ENCODE data around the gene BOC. TPM values are rescaled to one million over a fixed set of nuclear protein-coding genes. Genes with fewer than 3 reads are reported as not detected.

The BOC gene
- total and polyA plus RNA-seq, 2 of the 8 experiments (the other 6 are each of a cell fraction or from before 2014, with no cell fraction given) = 6.9 to 9.3 TPM

DNA sequence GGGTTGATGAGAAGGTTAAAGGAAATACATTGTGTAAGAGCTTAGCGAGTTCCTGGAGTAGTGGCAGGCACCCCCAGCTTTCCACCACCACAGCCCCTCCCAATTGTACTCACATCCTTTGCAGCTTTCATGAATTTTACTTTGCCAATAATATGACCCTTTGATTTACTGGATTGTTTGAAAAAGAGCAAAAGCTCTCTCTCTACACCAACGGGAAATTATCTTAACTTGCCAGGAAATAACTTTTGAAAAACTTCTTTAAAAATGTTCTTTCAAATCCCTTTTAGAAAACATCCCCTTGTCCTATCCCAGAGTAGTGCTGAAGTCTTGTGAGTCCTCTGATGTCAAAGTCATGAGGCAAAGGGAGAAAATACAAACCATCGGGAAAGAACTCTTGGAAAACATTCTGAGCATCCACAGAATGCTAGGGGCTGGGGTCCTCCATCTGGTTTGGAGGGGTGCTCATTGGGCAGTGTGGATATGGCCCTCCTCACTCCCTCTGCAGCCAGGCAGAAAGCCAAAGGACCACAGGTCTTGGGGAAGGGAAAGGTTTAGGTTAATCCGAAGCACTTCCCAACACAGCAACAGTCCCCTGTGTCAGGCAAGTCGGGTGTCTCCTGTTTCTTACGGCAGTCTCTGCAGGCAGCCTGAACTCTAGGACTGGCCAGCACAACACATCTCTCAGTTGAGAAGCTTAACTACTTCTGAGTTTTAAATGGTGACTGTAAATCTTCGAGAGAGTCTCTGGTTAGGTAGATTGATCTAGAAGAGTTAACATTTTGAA lies 36.5 kb downstream of the BOC start:
- Histone ChIP-seq H2AFZ (ENCODE audit: low read length) (no peak overlapping the region), H3K9ac (replicated peaks in 1 of 4; ENCODE audit: extremely low read depth in 1 of 4, low read depth in 3 of 4, low read length in 3 of 4) (no peak overlapping the region), H3K4me1 (replicated peaks in 1 of 4; ENCODE audit: control insufficient read depth in 3 of 4, insufficient read depth in 4 of 4, low read length in 3 of 4) (peaks cover 0 to 18% (median 10%) of the 10 kb centered on the region in 4 experiments; a peak in 5 of 7 replicates), H3K4me2 (ENCODE audit: insufficient read depth in 1 of 2, low read depth in 2 of 2, low read length in 2 of 2) (no peak overlapping the region; a peak in 1 of 4 replicates), H3K4ac (replicated peaks; ENCODE audit: insufficient read length, low read depth, low read length) (no peak overlapping the region), H3K36me3 (ENCODE audit: control insufficient read depth in 2 of 4, insufficient read depth in 4 of 4, low read length in 3 of 4) (peaks cover 0 to 7% (median 2%) of the 10 kb centered on the region in 4 experiments; a peak in 2 of 8 replicates), H4K8ac (ENCODE audit: extremely low read depth, insufficient read depth, low read length) (no peak overlapping the region), H3K4me3 (ENCODE audit: extremely low read depth in 1 of 4, insufficient read depth in 2 of 4, low read depth in 3 of 4, low read length in 4 of 4) (no peak overlapping the region), H3K56ac (replicated peaks; ENCODE audit: insufficient read length, low read depth, low read length) (no peak overlapping the region), H2BK12ac (ENCODE audit: low read depth, low read length) (no peak overlapping the region), H3K9me3 (ENCODE audit: insufficient read depth in 2 of 2, low read depth in 1 of 2, low read length in 1 of 2) (no peaks in the 10 kb centered on the region), H2BK15ac (ENCODE audit: low read length) (no peak overlapping the region), H2BK5ac (ENCODE audit: low read depth, low read length) (no peak overlapping the region), H3K27me3 (replicated peaks in 1 of 4; ENCODE audit: control insufficient read depth in 3 of 4, extremely low read depth in 1 of 4, insufficient read depth in 3 of 4, low read length in 3 of 4) (no peaks in the 10 kb centered on the region), H4K5ac (ENCODE audit: insufficient read length, low read depth, low read length) (no peak overlapping the region), H2BK20ac (ENCODE audit: low read length) (no peak overlapping the region), H2BK120ac (replicated peaks; ENCODE audit: low read depth, low read length) (no peak overlapping the region), H3K79me1 (ENCODE audit: low read depth, low read length) (no peaks in the 10 kb centered on the region), H3K23ac (ENCODE audit: insufficient read length) (no peak overlapping the region), H3K23me2 (ENCODE audit: low read depth, low read length) (no peaks in the 10 kb centered on the region; the same call in 1 of the 2 replicates), H3K14ac (ENCODE audit: insufficient read length) (no peak overlapping the region), H3K18ac (ENCODE audit: extremely low read depth, low read length) (0 out of 2 replicates have a peak overlapping the region, but pooled peaks have one; percentile 56), H3K79me2 (ENCODE audit: control insufficient read depth in 1 of 2, insufficient read depth in 2 of 2, low read length in 2 of 2) (no peaks in the 10 kb centered on the region), H4K20me1 (replicated peaks in 1 of 2; ENCODE audit: control insufficient read depth in 1 of 2, insufficient read depth in 2 of 2, low read length in 2 of 2) (no peaks in the 10 kb centered on the region), H3K27ac (ENCODE audit: low read depth, low read length) (no peak overlapping the region), H2AK5ac (ENCODE audit: low read depth, low read length) (no peak overlapping the region), H4K91ac (replicated peaks; ENCODE audit: insufficient read length, low read length) (no peak overlapping the region)
- ChIA-PET POLR2A (ENCODE audit: partially characterized antibody) (interaction anchor here (1.1 kb wide), 1 partner anchor 11 kb away, joined by 4 read pairs; no protein-coding TSS in a partner anchor), CTCF (ENCODE audit: partially characterized antibody) (interaction anchor here (0.6 to 3.7 kb wide), 10 partner anchors 8 to 170 kb away, joined by 3 to 20 read pairs (median 4); no protein-coding TSS in a partner anchor)
- WGBS, 2 experiments (ENCODE audit: extremely low coverage in 1 of 2, insufficient coverage in 1 of 2, insufficient read length in 1 of 2, insufficient replicate concordance in 2 of 2, low coverage in 1 of 2, low lambda C conversion rate in 2 of 2, missing lambda C conversion rate in 1 of 2) = 75% methylated on average over 7 of the region's 7 CpGs; no CpG with 5 or more reads in 1 of the 2 experiments
- FAIRE-seq (no peak), DNase-seq (ENCODE audit: low read depth in 1 of 2, low spot score in 2 of 2) (no peak)
- TF ChIP-seq EP300 (IDR thresholded peaks at IDR 0.05; ENCODE audit: borderline replicate concordance in 1 of 2, low read depth in 2 of 2, low read length in 2 of 2) (no peak), KDM1A (IDR thresholded peaks at IDR 0.05; ENCODE audit: borderline replicate concordance, low read length) (no peak), NRF1 (IDR thresholded peaks at IDR 0.05; ENCODE audit: low read depth, low read length) (no peak), RBBP5 (IDR thresholded peaks at IDR 0.05; ENCODE audit: borderline replicate concordance, low read depth, low read length) (no peak), CTBP2 (IDR thresholded peaks at IDR 0.05; ENCODE audit: borderline replicate concordance, insufficient read depth, insufficient read length, low read length) (no peak), RFX5 (IDR thresholded peaks at IDR 0.05; ENCODE audit: borderline replicate concordance, low read depth, low read length) (no peak), TCF12 (IDR thresholded peaks at IDR 0.05; ENCODE audit: low read depth, low read length) (no peak), MAFK (IDR thresholded peaks at IDR 0.05; ENCODE audit: low read depth, low read length) (no peak)
- TF ChIP-seq, protein P1, sequence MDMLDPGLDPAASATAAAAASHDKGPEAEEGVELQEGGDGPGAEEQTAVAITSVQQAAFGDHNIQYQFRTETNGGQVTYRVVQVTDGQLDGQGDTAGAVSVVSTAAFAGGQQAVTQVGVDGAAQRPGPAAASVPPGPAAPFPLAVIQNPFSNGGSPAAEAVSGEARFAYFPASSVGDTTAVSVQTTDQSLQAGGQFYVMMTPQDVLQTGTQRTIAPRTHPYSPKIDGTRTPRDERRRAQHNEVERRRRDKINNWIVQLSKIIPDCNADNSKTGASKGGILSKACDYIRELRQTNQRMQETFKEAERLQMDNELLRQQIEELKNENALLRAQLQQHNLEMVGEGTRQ (IDR thresholded peaks at IDR 0.05; ENCODE audit: low read length) = no peak
